DND-41 (cell line): ENCODE data around the gene SDC4.

Source experiments
- ATAC-seq: fragments of 200-7000 bp; cut with Tn5 transposase; 3 replicates; pipeline ENCODE4 v1.9.1; 2021; ENCODE audit warnings: low read depth; ENCODE audit not compliant: insufficient read depth
- DNase-seq: peaks from one replicate; pipeline ENCODE4 v3.0.0-alpha.2; 2020
- H2AFZ ChIP-seq: 2 replicates; pipeline ENCODE4 v1.6.0; 2012; ENCODE audit warnings: low read depth, low read length
- H3K27ac ChIP-seq: 2 replicates; pipeline ENCODE4 v1.5.1; 2012; ENCODE audit warnings: low read length, inconsistent platforms
- H3K27me3 ChIP-seq: fragments of 200-600 bp; sonication (generic); 2 replicates; pipeline ENCODE4 v1.6.0; 2012; ENCODE audit warnings: low read length, mild to moderate bottlenecking, inconsistent platforms; ENCODE audit not compliant: insufficient read depth, poor library complexity
- H3K36me3 ChIP-seq: 2 replicates; pipeline ENCODE4 v1.5.1; 2012; ENCODE audit warnings: low read length, inconsistent platforms; ENCODE audit not compliant: insufficient read depth
- H3K4me1 ChIP-seq: 2 replicates; pipeline ENCODE4 v1.5.1; 2012; ENCODE audit warnings: mild to moderate bottlenecking, low read length; ENCODE audit not compliant: insufficient read depth
- H3K4me2 ChIP-seq: 2 replicates; pipeline ENCODE4 v1.6.0; 2012; ENCODE audit warnings: mild to moderate bottlenecking, moderate library complexity, low read length, inconsistent platforms; ENCODE audit not compliant: insufficient read depth
- H3K4me3 ChIP-seq, 2 experiments: fragments of 200-600 bp in 1 of 2; shearing (Covaris generic) in 1 of 2; 2 replicates each; pipeline ENCODE4 v1.5.1; 2012 to 2016; ENCODE audit warnings: inconsistent platforms in 2 of 2, low read length in 2 of 2, mild to moderate bottlenecking in 2 of 2, low read depth in 1 of 2, moderate library complexity in 1 of 2
- H3K79me2 ChIP-seq: 2 replicates; pipeline ENCODE4 v1.6.0; 2012; ENCODE audit warnings: low read length, inconsistent platforms; ENCODE audit not compliant: insufficient read depth
- H3K9ac ChIP-seq: 2 replicates; pipeline ENCODE4 v1.6.0; 2012; ENCODE audit warnings: low read depth, mild to moderate bottlenecking, inconsistent platforms, low read length, moderate library complexity
- H3K9me3 ChIP-seq: 2 replicates; pipeline ENCODE4 v1.5.1; 2012; ENCODE audit warnings: low read length, moderate library complexity, mild to moderate bottlenecking, inconsistent platforms; ENCODE audit not compliant: insufficient read depth, severe bottlenecking
- H4K20me1 ChIP-seq: 2 replicates; pipeline ENCODE4 v1.6.0; 2012; ENCODE audit warnings: low read length; ENCODE audit not compliant: insufficient read depth
- CTCF ChIP-seq: IDR thresholded peaks from 2 replicates; pipeline ENCODE4 v1.5.1; 2012; ENCODE audit warnings: borderline replicate concordance, low read length, moderate library complexity, mild to moderate bottlenecking; ENCODE audit not compliant: poor library complexity, severe bottlenecking; ENCODE audit errors: extremely low read depth
- EZH2 ChIP-seq: IDR thresholded peaks from 3 replicates; pipeline ENCODE4 v1.6.1; 2012; ENCODE audit warnings: borderline replicate concordance, low read depth, mild to moderate bottlenecking, moderate library complexity, low read length, inconsistent platforms; ENCODE audit not compliant: severe bottlenecking

SDC4 gene

GRCh38 chr20:45358282-45359068 is 10.3 kb upstream of the SDC4 start:
- H3K4me3 ChIP-seq = no peak overlapping the region
- ATAC-seq (no peak), DNase-seq (no peak)
- peaks cover 2% of the 10 kb centered on the region for H4K20me1 ChIP-seq
- H2AFZ ChIP-seq = no peak overlapping the region
- TF ChIP-seq EZH2 = no peak
- TF ChIP-seq CTCF = no peak
- no peak overlapping the region for H3K4me2 ChIP-seq
- H3K9ac ChIP-seq = no peak overlapping the region
- peaks cover 4% of the 10 kb centered on the region for H3K79me2 ChIP-seq
- no peaks in the 10 kb centered on the region; the same call in 1 of the 2 replicates for H3K36me3 ChIP-seq
- H3K4me1 ChIP-seq = peaks cover 12% of the 10 kb centered on the region
- no peak overlapping the region for H3K27ac ChIP-seq
- peaks cover 15% of the 10 kb centered on the region for H3K27me3 ChIP-seq
- H3K9me3 ChIP-seq = no peaks in the 10 kb centered on the region

GRCh38 chr20:45355209-45356084 is 7.2 kb upstream of the SDC4 start:
- no peak overlapping the region for H3K27ac ChIP-seq
- H4K20me1 ChIP-seq = no peaks in the 10 kb centered on the region
- no peaks in the 10 kb centered on the region for H3K36me3 ChIP-seq
- TF ChIP-seq CTCF = no peak
- TF ChIP-seq EZH2 = no peak
- no peak overlapping the region for H2AFZ ChIP-seq
- H3K27me3 ChIP-seq = peaks cover 21% of the 10 kb centered on the region
- no peaks in the 10 kb centered on the region for H3K79me2 ChIP-seq
- H3K4me3 ChIP-seq = no peak overlapping the region
- H3K4me2 ChIP-seq = no peak overlapping the region
- ATAC-seq = peak; percentile 45; the same call in 1 of the 3 replicates
- no peaks in the 10 kb centered on the region for H3K9me3 ChIP-seq
- DNase-seq = no peak
- no peak overlapping the region for H3K9ac ChIP-seq
- no peaks in the 10 kb centered on the region for H3K4me1 ChIP-seq

- no peak overlapping the region for H3K4me2 ChIP-seq
These were observed 6.4 kb upstream of the SDC4 start for GRCh38 chr20:45354423-45355208.

More at GRCh38 chr20:45354423-45355208, 6.4 kb upstream of the SDC4 start:
- Histone ChIP-seq H3K4me3 (no peak overlapping the region), H3K27me3 (peaks cover 21% of the 10 kb centered on the region), H3K36me3 (no peaks in the 10 kb centered on the region), H3K9ac (no peak overlapping the region), H2AFZ (no peak overlapping the region), H3K9me3 (no peaks in the 10 kb centered on the region), H3K27ac (no peak overlapping the region), H3K79me2 (no peaks in the 10 kb centered on the region), H3K4me1 (no peaks in the 10 kb centered on the region), H4K20me1 (no peaks in the 10 kb centered on the region)
- DNase-seq (no peak), ATAC-seq (no peak)
- TF ChIP-seq CTCF (no peak), EZH2 (no peak)
